SK-N-MC (cell line): Measurements from ENCODE around the gene C1orf198.

Experiments used
- EZH2 ChIP-seq: fragments of 200-600 bp; sonication (generic); IDR thresholded peaks from one replicate; pipeline ENCODE4 v1.6.1; 2017; ENCODE audit warnings: antibody characterized with exemption
- FOXP2 ChIP-seq: optimal IDR thresholded peaks from 2 replicates; pipeline ENCODE3; 2011; ENCODE audit warnings: mild to moderate bottlenecking, moderate library complexity; ENCODE audit not compliant: insufficient read depth; ENCODE audit errors: extremely low read length, control extremely low read depth
- POLR2AphosphoS5 ChIP-seq: IDR thresholded peaks from 2 replicates; pipeline ENCODE4 v1.6.1; 2012; ENCODE audit warnings: mild to moderate bottlenecking, low read depth, low read length, borderline replicate concordance

- TF ChIP-seq EZH2 (no peak), POLR2AphosphoS5 (no peak), FOXP2 (no peak)
These were observed 50.0 kb downstream of the C1orf198 start for GRCh38 chr1:230818367-230818766.
